ENCODE data around the gene MAP2K1. TPM values are rescaled to one million over a fixed set of nuclear protein-coding genes. Genes with fewer than 3 reads are reported as not detected.

The MAP2K1 gene
- total and polyA plus RNA-seq, 2 experiments from 2014 or later, result 20.1 to 46.3 TPM

DNA sequence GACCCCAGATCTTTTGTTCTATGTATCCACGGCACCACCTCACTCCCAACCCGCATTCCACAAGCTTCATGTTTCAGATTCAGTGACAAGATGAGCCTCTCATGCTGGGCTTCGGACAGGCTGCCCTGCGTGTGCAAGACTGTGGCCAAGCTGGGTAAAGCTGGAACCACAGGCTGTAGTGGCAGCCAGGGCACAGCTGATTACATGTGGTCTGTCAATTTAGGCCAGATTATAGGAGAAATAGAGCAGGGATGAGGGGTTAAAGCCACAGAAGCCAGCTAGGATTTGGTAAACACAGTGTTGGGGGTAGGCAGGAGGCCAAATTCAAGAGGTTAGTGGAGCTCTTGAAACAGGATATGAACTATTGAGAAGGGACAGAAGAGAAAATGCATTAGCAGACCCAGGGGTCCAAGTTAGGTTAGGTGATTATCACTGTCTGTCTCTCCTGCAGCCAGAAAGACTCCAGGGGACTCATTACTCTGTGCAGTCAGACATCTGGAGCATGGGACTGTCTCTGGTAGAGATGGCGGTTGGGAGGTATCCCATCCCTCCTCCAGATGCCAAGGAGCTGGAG, 97.9 kb downstream of the MAP2K1 start:
- Histone ChIP-seq H3K9me2 (replicated peaks; ENCODE audit: insufficient read depth) (no peaks in the 10 kb centered on the region), H3K36me3 (replicated peaks; ENCODE audit: insufficient read depth, low read depth) (no peaks in the 10 kb centered on the region), H3K79me2 (no peaks in the 10 kb centered on the region), H3K4me3 (no peak overlapping the region), H3K4me1 (ENCODE audit: insufficient read depth) (no peaks in the 10 kb centered on the region), H3K27me3 (no peaks in the 10 kb centered on the region), H4K20me1 (ENCODE audit: insufficient read depth, poor library complexity, severe bottlenecking) (no peaks in the 10 kb centered on the region), H3K27ac (no peak overlapping the region), H3K9me3 (ENCODE audit: low read depth) (no peaks in the 10 kb centered on the region), H3K4me2 (no peak overlapping the region), H2AFZ (no peak overlapping the region)
- TF ChIP-seq EZH2 (IDR thresholded peaks at IDR 0.05; ENCODE audit: borderline replicate concordance) (no peak), CTCF (IDR thresholded peaks at IDR 0.05; ENCODE audit: poor library complexity) (no peak), EZH2phosphoT487 (IDR thresholded peaks at IDR 0.05; ENCODE audit: low read depth, severe bottlenecking, unreplicated experiment) (no peak)
- WGBS (ENCODE audit: low lambda C conversion rate, missing lambda C conversion rate), result 82% methylated on average over 5 of the region's 5 CpGs
- DNase-seq (ENCODE audit: low spot score), result no peak

- no peak for DNase-seq (ENCODE audit: low spot score)
- Histone ChIP-seq H3K4me1 (ENCODE audit: insufficient read depth) (no peaks in the 10 kb centered on the region), H3K4me2 (no peak overlapping the region), H3K27me3 (no peaks in the 10 kb centered on the region), H3K27ac (no peak overlapping the region), H3K79me2 (no peaks in the 10 kb centered on the region), H3K9me2 (replicated peaks; ENCODE audit: insufficient read depth) (no peaks in the 10 kb centered on the region), H3K36me3 (replicated peaks; ENCODE audit: insufficient read depth, low read depth) (no peaks in the 10 kb centered on the region), H4K20me1 (ENCODE audit: insufficient read depth, poor library complexity, severe bottlenecking) (no peaks in the 10 kb centered on the region), H3K4me3 (no peak overlapping the region), H2AFZ (no peak overlapping the region), H3K9me3 (ENCODE audit: low read depth) (no peaks in the 10 kb centered on the region)
- 96% methylated on average over 3 of the region's 3 CpGs for WGBS (ENCODE audit: low lambda C conversion rate, missing lambda C conversion rate)
- TF ChIP-seq EZH2 (IDR thresholded peaks at IDR 0.05; ENCODE audit: borderline replicate concordance) (no peak), EZH2phosphoT487 (IDR thresholded peaks at IDR 0.05; ENCODE audit: low read depth, severe bottlenecking, unreplicated experiment) (no peak), CTCF (IDR thresholded peaks at IDR 0.05; ENCODE audit: poor library complexity) (no peak)
Measured at GRCh38 chr15:66486887-66487286, 100.2 kb downstream of the MAP2K1 start.

DNA sequence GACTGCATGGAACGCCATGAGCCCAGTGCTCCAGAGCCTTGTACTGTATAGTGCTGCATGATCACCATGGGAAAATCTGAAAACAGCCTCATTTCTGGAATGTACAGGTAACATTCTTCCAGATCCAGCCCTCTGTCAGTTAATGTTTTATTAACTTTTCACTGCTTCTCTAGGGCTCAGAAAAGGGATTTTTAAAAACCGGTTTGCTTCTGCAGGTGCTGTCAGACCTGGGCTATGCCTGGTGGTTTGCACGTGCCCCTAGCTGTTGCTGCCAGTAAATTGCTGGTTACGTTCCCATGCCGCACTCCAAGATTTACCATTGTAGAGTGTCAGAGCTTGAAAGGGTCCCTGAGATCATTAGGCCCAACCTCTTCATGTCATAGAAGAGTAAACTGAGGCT, 101.8 kb downstream of the MAP2K1 start:
- no peak for TF ChIP-seq CTCF (IDR thresholded peaks at IDR 0.05; ENCODE audit: poor library complexity)
- no peak for TF ChIP-seq EZH2phosphoT487 (IDR thresholded peaks at IDR 0.05; ENCODE audit: low read depth, severe bottlenecking, unreplicated experiment)
- TF ChIP-seq EZH2 (IDR thresholded peaks at IDR 0.05; ENCODE audit: borderline replicate concordance), result no peak
- no peaks in the 10 kb centered on the region for H3K9me2 ChIP-seq (replicated peaks; ENCODE audit: insufficient read depth)
- no peak overlapping the region for H3K4me2 ChIP-seq
- H3K27ac ChIP-seq, result no peak overlapping the region
- H3K4me1 ChIP-seq (ENCODE audit: insufficient read depth), result no peaks in the 10 kb centered on the region
- no peak overlapping the region for H3K4me3 ChIP-seq
- no peaks in the 10 kb centered on the region for H3K36me3 ChIP-seq (replicated peaks; ENCODE audit: insufficient read depth, low read depth)
- no peaks in the 10 kb centered on the region for H3K27me3 ChIP-seq
- DNase-seq (ENCODE audit: low spot score), result no peak
- no peaks in the 10 kb centered on the region for H3K79me2 ChIP-seq
- no peaks in the 10 kb centered on the region for H3K9me3 ChIP-seq (ENCODE audit: low read depth)
- WGBS (ENCODE audit: low lambda C conversion rate, missing lambda C conversion rate), result 90% methylated on average over 5 of the region's 5 CpGs
- no peaks in the 10 kb centered on the region for H4K20me1 ChIP-seq (ENCODE audit: insufficient read depth, poor library complexity, severe bottlenecking)
- no peak overlapping the region for H2AFZ ChIP-seq

All from hepatocyte (in vitro differentiated cells).